Gastroesophageal sphincter (tissue), 4 donors: ENCODE measurements around the gene VASN. TPM values are rescaled to one million over a fixed set of nuclear protein-coding genes. Genes with fewer than 3 reads are reported as not detected.

Experiments
- ATAC-seq: fragments of 150-250 bp; one replicate; pipeline ENCODE4 v1.9.1; 2016; ENCODE audit warnings: mild to moderate bottlenecking, moderate library complexity
- H3K27ac ChIP-seq, 4 donors: fragments of 200-600 bp; sonication (generic) in 3 of 4; 1 replicate in 3 of 4; 2 replicates in 1 of 4; pipeline ENCODE4 v1.5.1; 2016 to 2019
- H3K27me3 ChIP-seq: fragments of 200-600 bp; sonication (generic); one replicate; pipeline ENCODE4 v1.5.1; 2019
- H3K36me3 ChIP-seq, 2 donors: fragments of 200-600 bp; sonication (generic); one replicate each; pipeline ENCODE4 v1.5.1; 2019; ENCODE audit warnings: control low read depth in 1 of 2
- H3K4me1 ChIP-seq, 3 donors: fragments of 200-600 bp; sonication (generic); 1 replicate in 2 of 3; 2 replicates in 1 of 3; pipeline ENCODE4 v1.5.1; 2016 to 2019; ENCODE audit warnings: control low read depth in 2 of 3
- H3K4me3 ChIP-seq, 2 donors: fragments of 200-600 bp; sonication (generic); one replicate each; pipeline ENCODE4 v1.5.1; 2019; ENCODE audit warnings: mild to moderate bottlenecking in 1 of 2, moderate library complexity in 1 of 2
- H3K9me3 ChIP-seq, 3 donors: fragments of 200-600 bp; sonication (generic); one replicate each; pipeline ENCODE4 v1.5.1; 2017 to 2019; ENCODE audit warnings: control low read depth in 2 of 3
- EP300 ChIP-seq: sonication (generic); formaldehyde crosslinking; IDR thresholded peaks from one replicate; pipeline ENCODE4 v1.6.1; 2017; ENCODE audit warnings: antibody characterized with exemption, mild to moderate bottlenecking
- POLR2A ChIP-seq, 2 donors: fragments of 450-650 bp; IDR thresholded peaks; one replicate each; pipeline ENCODE4 v1.6.1; 2017; ENCODE audit warnings: antibody characterized with exemption in 2 of 2, mild to moderate bottlenecking in 2 of 2, moderate library complexity in 1 of 2
- POLR2AphosphoS5 ChIP-seq: sonication (generic); formaldehyde crosslinking; IDR thresholded peaks from one replicate; pipeline ENCODE4 v1.6.1; 2017; ENCODE audit warnings: antibody characterized with exemption
- WGBS, 2 donors: methylation state at CpG; one replicate each; pipeline ENCODE4 v1.1.5; 2018; ENCODE audit warnings: low coverage in 1 of 2; 5-methylcytosine and 5-hydroxymethylcytosine counted together
- total RNA-seq, 4 donors: library from RNA; depleted of rRNA; stranded (reverse); fragments of >200 nt; gene quantifications; one replicate each; pipeline ENCODE4 v1.1.0, GENCODE V29; 2016
- TF ChIP-seq, protein P1 (sequence below), 4 experiments: fragments of 200-600 bp in 2 of 4; fragments of 450-650 bp in 2 of 4; sonication (generic) in 1 of 4; IDR thresholded peaks; one replicate each; pipeline ENCODE4 v1.5.1; 2017 to 2019; ENCODE audit warnings: antibody characterized with exemption in 4 of 4, mild to moderate bottlenecking in 2 of 4, moderate library complexity in 2 of 4

VASN gene
- total RNA-seq, 4 donors from 2014 or later, result 6.8 to 35.8 (median 19.9) TPM

GRCh38 chr16:4365014-4365406 is 6.6 kb upstream of the VASN start:
- 60% methylated on average over 1 of the region's 10 CpGs; no CpG with 5 or more reads in 1 of the 2 donors for WGBS, 2 donors
- Histone ChIP-seq H3K9me3 (no peaks in the 10 kb centered on the region), H3K27ac (no peak overlapping the region), H3K4me3 (no peak overlapping the region), H3K4me1 (peaks cover 0 to 6% (median 0%) of the 10 kb centered on the region in 3 donors), H3K27me3 (no peaks in the 10 kb centered on the region), H3K36me3 (peaks cover 0 to 57% of the 10 kb centered on the region in 2 donors)
- no peak for ATAC-seq
- TF ChIP-seq, protein P1, sequence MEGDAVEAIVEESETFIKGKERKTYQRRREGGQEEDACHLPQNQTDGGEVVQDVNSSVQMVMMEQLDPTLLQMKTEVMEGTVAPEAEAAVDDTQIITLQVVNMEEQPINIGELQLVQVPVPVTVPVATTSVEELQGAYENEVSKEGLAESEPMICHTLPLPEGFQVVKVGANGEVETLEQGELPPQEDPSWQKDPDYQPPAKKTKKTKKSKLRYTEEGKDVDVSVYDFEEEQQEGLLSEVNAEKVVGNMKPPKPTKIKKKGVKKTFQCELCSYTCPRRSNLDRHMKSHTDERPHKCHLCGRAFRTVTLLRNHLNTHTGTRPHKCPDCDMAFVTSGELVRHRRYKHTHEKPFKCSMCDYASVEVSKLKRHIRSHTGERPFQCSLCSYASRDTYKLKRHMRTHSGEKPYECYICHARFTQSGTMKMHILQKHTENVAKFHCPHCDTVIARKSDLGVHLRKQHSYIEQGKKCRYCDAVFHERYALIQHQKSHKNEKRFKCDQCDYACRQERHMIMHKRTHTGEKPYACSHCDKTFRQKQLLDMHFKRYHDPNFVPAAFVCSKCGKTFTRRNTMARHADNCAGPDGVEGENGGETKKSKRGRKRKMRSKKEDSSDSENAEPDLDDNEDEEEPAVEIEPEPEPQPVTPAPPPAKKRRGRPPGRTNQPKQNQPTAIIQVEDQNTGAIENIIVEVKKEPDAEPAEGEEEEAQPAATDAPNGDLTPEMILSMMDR (IDR thresholded peaks at IDR 0.05), result no peak
- TF ChIP-seq EP300 (no peak), POLR2A (IDR thresholded peaks at IDR 0.05) (no peak), POLR2AphosphoS5 (no peak)

DNA sequence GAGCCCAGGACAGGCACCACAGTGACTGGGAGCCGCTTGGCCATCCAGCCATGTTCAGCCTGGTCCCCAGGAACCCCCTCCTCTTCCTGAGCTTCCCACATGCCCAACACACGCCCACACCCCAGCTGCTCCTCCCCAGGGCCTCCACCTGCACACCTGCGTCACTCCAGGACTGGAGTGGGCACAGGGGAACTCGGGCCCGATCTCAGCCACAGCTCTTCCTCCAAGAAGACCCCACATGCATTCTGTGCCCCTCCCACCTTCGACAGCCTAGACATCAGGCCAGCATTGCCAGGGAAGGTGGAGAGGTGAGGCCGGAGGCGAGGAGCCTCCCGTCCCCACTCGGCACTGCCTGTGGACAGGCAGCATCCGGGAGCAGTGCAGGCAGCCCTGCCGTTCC is 6.0 kb upstream of the VASN start:
- H3K4me1 ChIP-seq, result peaks cover 0 to 12% (median 0%) of the 10 kb centered on the region in 3 donors
- H3K4me3 ChIP-seq, result no peak overlapping the region
- H3K27me3 ChIP-seq, result no peaks in the 10 kb centered on the region
- H3K36me3 ChIP-seq, result peaks cover 0 to 51% of the 10 kb centered on the region in 2 donors
- ATAC-seq, result no peak
- no peaks in the 10 kb centered on the region for H3K9me3 ChIP-seq
- TF ChIP-seq, protein P1 (IDR thresholded peaks at IDR 0.05), result no peak
- TF ChIP-seq EP300, result no peak
- TF ChIP-seq POLR2AphosphoS5, result no peak
- no peak for TF ChIP-seq POLR2A (IDR thresholded peaks at IDR 0.05)
- WGBS, 2 donors, result no CpG with 5 or more reads among the region's 12 CpGs
- H3K27ac ChIP-seq, result no peak overlapping the region

GRCh38 chr16:4366016-4366415 is 5.6 kb upstream of the VASN start:
- Histone ChIP-seq H3K4me3 (no peak overlapping the region), H3K27ac (no peak overlapping the region), H3K36me3 (peaks cover 0 to 47% of the 10 kb centered on the region in 2 donors), H3K4me1 (peaks cover 0 to 16% (median 4%) of the 10 kb centered on the region in 3 donors), H3K9me3 (no peaks in the 10 kb centered on the region), H3K27me3 (no peaks in the 10 kb centered on the region)
- TF ChIP-seq POLR2A (IDR thresholded peaks at IDR 0.05) (no peak), EP300 (no peak), POLR2AphosphoS5 (no peak)
- 100% methylated on average over 1 of the region's 13 CpGs; no CpG with 5 or more reads in 1 of the 2 donors for WGBS, 2 donors
- no peak for ATAC-seq

DNA sequence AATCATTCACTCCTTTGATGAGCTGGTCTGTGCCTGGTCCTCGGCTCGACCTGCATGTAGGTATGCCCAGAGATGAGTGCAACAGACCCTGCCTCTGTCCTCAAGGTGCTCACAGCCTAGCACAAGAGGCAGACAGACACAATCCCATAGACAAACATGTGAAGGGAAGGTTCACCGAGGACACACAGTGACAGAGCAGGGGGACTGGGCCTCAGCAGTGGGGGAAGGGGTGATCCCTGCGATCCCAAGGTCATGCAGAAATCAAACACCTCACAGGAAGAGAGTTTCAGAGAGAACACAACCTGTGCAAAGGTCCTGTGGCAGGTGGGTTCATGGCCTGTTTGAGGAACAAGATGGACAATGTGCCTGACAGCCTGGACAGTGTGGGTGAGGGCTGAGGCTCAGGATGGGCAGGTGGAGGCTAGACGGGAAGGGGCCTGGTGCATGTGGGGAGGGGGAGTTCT is 4.2 kb upstream of the VASN start:
- H3K36me3 ChIP-seq, result peaks cover 0 to 33% of the 10 kb centered on the region in 2 donors
- H3K4me1 ChIP-seq, result peaks cover 0 to 30% (median 11%) of the 10 kb centered on the region in 3 donors
- no peak overlapping the region for H3K27ac ChIP-seq
- no peaks in the 10 kb centered on the region for H3K9me3 ChIP-seq
- WGBS, 2 donors, result 88 to 93% methylated on average over 3 of the region's 5 CpGs
- no peak for TF ChIP-seq EP300
- TF ChIP-seq POLR2A (IDR thresholded peaks at IDR 0.05), result no peak
- no peak for TF ChIP-seq POLR2AphosphoS5
- TF ChIP-seq, protein P1 (IDR thresholded peaks at IDR 0.05), result no peak
- ATAC-seq, result no peak
- no peak overlapping the region for H3K4me3 ChIP-seq
- no peaks in the 10 kb centered on the region for H3K27me3 ChIP-seq

- Histone ChIP-seq H3K4me1 (peaks cover 0 to 48% (median 27%) of the 10 kb centered on the region in 3 donors), H3K27me3 (no peaks in the 10 kb centered on the region), H3K27ac (no peak overlapping the region), H3K9me3 (no peaks in the 10 kb centered on the region), H3K4me3 (no peak overlapping the region), H3K36me3 (peaks cover 0 to 16% of the 10 kb centered on the region in 2 donors)
- TF ChIP-seq, protein P1 (IDR thresholded peaks at IDR 0.05), result no peak
- TF ChIP-seq EP300 (no peak), POLR2AphosphoS5 (no peak), POLR2A (IDR thresholded peaks at IDR 0.05) (no peak)
- no CpG with 5 or more reads among the region's 13 CpGs for WGBS, 2 donors
- no peak for ATAC-seq
Observed at GRCh38 chr16:4369007-4369733, 2.5 kb upstream of the VASN start.
